NCI-H146 (cell line): ENCODE data around the gene RPN2.
A peak's percentile ranks its signal among the peaks of the same experiment; 100 is the strongest.

Experiments used
- DNase-seq: peaks from one replicate; lab custom pipeline; 2025; lab: John Stamatoyannopoulos, UW

The RPN2 gene

DNA sequence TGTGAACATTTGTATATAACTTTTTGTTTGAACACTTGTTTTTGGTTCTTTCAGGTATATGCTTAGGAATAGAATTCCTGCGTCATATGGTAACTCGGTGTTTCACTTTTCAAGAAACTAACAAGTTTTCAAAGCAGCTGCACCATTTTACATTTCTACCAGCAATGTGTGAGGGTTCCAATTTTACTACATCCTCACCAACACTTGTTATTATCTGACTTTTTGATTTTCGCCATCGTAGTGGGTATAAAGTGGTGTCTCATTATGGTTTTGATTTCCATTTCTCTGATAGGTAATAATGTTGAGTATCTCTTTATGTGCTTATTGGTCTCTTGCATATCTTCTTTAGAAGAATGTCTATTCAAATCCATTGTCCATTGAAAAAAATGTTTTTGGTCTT, 39.8 kb downstream of the RPN2 start:
- no peak for DNase-seq

DNA sequence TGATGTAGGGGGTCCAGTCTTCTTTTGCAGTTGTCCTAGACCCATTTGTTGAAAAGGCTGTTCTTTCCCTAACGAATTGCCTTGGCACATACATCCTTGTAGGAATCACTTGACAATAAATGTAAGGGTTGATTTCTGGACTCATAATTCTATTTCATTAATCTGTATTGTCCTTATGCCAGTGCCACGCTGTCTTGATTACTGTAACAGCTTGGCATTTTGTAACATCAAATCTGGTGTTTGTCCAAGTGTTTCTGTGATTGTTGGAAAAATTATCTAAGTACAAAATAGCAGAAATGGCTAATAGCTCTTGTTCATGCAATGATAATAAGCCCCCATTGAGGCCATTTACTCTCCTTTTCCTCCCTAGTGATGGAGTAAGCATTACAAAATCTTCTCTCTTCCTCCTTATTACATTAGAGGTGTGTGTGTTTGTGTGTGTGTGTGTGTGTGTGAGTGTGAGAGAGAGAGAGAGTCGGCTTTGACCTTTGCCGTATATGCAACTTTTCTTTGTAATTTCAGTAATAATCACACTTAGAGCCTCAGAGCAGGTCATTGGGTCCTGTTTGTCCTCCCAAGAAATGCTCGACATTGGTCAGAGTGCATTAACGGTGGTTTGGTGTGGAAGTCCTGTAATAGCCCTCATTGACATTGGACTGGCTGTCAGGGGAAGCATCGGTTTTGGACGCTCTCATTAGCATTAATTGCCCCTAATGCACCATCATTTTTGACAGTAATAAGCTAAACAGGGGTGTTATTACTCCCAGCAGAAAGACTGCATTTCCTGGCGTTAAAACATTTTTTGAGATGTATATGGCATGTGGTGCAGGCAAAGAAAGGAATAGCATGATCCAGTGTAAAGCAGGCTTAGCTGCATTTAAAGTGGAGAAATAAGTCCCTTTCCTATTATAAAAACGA, 40.9 kb downstream of the RPN2 start:
- DNase-seq, result peak; percentile 22

DNA sequence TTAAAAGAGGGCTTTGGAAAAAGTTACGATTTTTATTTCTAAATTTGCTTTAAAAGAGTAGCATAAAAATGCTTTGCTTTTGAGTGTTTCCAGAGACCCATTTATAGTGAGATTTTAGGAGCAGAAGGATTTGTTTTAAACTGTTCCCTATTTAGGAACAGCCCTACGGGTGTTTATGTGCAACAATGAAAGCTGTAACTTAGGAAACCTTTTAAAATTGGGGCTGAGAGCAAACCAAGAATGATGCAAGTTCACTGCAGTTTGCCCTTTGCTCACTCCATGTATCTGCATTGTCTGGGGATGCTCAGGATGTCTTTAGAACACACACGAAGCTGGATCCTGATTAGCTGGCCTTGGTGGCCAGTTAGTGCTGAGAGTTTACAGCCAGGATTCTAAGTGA, 41.6 kb downstream of the RPN2 start:
- DNase-seq, result no peak

DNA sequence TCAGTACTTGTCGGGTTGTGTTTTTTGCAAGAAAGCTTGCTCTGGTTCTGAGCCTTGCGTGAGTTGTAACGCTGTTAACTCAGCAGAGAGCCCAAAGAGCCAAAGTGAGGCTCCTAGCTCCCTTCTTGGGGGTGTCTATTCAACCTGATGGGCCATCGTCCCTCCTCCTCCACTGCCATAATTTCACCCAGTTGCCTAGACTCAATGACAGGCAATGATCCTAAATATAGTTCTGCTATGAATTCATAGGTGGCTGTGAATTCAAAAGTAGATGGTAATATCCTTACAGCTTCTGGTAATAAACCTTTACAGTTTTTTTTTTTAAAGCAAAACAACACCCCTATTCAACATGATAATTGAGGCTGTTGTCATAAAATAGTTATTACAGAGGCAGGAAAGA, 43.0 kb downstream of the RPN2 start:
- DNase-seq, result no peak

DNA sequence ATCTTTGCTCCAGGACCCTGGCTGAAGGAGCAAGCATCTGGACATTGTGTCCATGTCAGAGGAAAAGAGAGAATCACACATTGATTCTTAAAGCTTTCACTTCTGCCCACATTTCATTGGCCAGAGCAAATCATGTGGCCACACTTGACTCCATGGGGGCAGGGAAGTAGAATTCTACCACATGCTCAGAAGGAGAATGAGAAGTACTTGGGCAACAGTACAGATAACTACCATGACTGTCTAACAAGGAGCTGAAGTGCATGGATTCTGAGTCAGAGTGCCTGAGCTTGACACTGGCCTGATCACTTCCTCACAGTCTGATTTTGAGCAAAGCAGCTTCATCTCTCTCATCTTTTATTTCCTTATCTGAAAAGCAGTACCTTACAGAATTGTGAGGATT, 43.9 kb downstream of the RPN2 start:
- no peak for DNase-seq

DNA sequence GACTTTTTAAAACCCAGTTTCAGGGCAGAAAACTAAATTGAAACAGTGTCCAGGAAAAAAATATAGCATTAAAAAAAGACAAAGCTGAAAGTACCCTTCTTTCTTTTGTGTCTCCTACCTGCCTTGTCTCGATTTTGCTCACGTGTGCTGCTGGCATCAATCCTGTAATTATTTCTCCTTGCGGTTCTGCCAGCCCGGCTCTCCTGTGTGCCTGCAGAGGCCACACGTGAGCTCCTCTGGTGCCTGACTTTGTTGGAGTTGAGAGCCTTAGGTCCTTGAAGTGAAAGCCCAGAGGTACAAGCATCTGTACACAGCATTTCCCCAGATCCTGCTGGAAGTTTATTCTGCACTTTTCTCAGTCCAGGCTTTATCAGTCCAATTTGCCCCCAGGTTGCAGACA, 46.0 kb downstream of the RPN2 start:
- DNase-seq, result no peak

DNA sequence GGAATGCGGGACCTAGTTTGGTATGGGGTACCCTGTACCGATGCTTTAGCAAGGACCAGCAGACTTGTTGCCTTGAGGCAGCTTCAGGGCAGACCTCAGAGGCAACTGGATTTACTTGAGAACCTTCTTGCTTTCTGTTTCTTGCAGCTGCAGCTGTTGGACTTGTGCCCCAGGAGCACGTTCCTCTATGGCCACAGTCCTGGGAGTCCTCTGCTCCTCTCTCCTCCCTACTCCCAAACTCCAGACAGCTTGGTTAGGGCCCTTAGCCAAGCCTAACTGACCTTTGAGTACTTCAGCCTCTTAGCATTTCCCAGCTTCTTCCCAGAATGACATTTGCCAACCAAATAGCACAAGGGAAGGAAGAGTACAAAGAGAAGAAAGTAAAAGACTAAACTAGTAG, 47.8 kb downstream of the RPN2 start:
- no peak for DNase-seq

DNA sequence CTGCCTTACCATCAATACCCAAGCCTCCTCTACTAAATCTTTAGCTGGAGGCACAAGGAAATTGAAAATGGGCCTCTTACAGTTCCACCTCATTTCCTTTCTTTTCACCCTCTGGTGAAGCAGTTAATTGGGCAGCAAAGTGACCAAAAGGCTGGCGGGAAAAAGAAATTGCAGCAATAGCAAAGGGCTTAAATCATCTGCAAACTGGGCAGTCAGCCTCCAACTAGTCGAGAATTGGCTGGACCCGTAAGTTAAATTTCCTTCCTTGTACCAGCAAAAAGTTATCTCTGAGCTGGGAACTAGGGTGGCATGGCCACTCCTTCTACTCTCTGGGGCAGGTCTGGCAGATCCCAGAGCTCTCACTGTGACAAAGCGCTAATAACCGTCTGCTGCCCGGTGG, 49.0 kb downstream of the RPN2 start:
- DNase-seq, result no peak

DNA sequence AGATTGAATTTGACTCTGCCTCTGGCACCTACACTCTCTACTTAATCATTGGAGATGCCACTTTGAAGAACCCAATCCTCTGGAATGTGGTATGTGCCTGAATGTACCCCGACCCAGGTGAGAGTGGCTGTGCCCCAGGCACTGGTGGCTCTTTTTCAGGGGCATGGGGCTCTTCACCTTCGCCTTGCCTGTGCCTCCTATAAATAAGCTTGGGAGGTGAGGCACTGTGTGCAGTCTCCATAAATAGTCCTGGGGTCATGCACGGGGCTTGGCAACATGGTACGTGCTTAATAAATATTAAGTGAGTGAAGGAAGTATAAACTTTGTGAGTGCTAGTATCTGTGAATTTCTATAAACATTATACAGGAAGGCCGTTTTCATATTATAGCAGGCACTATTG, 49.5 kb downstream of the RPN2 start:
- no peak for DNase-seq

DNA sequence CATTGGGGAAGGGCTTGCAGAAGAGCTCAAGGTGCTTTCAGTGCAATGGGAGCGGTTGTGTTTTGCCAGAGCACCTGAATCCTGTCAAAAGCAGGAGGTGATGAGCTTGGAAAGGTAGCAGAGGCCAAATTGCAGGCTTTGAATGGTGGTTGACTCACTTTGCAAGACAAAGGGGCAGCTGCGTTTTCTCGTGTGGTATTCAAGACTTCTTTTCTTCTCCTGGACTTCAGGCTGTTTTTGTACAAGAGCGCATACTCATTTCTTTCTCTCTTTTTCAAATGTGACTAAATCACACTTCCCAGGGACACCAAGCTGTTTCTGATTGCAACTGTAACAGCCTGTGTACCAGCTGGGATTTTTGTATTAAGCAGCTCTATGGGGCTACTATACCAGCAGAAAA, 50.2 kb downstream of the RPN2 start:
- DNase-seq, result peak; percentile 80

DNA sequence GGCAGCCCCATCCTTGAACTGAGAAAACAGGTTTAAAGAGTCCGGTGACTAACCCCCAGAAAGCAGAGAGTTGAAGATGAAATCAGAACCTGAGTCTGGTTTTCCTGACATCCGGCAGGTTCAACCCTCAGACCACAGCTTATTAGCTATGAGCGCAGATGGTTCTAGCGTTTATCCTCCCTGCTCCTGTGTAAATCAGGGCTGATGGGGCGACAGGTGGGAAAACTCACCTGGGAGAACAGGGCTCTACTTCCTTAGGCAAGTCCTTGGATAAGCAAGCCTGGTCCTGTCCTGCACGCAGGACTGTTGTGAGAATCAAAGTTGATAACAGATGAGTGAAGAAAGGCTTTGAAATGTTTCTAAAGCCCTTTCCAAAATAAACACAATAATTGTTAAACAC, 51.1 kb downstream of the RPN2 start:
- DNase-seq, result no peak

DNA sequence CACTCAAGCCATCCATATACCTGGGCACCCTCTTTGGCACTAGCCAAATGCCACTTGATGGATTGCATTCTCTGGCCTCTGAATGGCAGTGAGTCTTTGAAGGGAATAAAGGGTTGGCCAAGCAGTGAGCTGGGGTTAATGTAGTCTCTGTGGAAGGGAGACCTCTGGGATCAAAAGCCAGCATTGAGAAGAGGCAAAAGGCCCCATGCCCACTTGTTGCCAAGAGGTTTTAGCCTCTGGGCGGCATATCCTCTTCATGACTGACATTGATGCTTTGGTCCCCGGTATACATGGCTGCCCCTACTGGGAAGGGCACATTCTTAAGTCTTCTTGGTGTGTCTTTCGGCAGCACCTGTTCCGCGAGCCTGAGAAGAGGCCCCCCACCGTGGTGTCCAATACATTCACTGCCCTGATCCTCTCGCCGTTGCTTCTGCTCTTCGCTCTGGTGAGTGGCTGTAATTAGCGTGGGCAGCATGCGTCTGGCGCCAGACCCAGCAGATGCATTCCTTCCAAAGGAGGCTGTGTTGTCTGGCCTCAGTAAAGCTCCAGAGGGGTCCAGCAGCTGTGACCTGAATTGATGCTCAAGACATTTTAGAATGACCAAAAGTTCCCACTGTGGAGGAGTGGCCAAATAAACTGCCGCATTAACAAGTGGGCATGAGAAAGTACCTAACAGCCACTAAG, 53.0 kb downstream of the RPN2 start:
- DNase-seq, result peak; percentile 87

DNA sequence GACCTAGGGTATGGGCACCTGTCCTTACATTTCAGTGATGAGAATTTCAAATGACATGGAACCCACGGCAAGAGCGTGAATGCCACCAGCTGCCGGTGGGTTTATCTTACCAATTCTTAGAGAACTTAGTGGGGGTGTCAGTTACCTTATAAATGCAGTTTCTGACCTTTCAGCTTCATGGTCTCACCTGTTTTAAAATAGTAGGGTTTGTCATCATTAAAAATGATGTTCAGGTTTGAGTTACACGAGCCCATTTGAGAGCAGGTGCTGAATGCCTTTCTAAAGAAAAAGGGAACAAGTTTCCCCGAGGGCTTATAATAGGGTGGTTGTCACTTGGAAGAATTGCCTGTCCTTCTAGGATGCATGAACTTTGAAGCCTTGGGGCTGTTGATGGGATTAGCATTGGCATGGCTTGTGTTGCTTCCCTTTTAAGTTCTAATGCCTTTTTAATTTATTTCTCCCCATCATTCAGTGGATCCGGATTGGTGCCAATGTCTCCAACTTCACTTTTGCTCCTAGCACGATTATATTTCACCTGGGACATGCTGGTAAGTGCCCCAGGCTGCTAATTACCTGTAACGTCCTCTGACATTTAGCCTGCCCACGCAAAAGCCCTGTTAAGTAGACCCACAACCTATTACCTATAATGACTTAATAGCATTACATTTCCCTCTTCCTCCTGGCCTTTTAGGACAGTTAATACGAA, 54.6 kb downstream of the RPN2 start:
- peak; percentile 98 for DNase-seq

DNA sequence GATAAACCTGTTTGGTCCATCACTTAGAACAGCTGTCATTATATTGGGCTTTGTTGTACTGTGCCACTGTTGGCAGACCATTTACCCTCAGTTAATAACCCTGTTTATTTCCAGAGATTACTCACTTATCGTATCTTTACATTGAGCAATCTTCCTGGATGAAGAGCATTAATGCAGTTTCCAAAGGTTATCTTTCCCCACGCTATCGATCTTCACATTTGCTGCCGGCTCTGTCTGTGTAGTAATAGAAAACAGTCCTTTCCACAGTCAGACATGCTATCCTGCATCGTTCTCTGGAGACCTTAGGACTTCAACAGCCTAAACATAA, 55.1 kb downstream of the RPN2 start:
- DNase-seq, result no peak

DNA sequence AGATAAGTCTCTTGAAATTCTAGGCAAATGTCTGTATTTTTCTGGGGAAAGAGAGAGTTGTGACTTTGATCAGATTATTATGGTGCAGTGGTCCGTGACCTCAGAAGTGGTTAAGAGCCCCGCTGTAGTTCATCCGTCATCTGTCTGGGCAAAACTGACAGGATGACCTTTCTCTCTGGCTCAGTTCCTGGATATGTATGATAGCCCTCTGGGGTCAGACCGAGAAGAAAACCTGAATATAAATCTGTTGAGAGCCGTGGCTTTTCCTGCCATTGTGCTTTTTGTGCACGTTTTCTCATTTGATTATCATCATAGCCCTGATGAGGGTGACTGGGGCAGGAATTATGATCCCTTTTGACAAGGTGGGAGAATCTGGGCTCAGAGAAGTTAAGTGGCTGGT, 55.9 kb downstream of the RPN2 start:
- peak; percentile 37 for DNase-seq

DNA sequence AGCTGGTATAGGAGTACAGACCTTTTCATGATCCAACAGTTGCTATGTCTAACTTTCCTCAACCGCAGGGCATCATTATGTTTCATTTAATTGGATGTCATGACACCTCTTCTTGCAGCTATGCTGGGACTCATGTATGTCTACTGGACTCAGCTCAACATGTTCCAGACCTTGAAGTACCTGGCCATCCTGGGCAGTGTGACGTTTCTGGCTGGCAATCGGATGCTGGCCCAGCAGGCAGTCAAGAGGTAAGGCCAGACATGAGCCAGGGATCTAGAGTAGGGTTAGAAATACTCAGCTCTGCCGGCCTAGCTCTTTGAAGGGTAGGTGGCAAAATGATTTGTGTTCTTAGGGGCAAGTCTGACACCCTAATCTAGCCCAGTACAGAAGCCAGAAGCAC, 57.3 kb downstream of the RPN2 start:
- no peak for DNase-seq

DNA sequence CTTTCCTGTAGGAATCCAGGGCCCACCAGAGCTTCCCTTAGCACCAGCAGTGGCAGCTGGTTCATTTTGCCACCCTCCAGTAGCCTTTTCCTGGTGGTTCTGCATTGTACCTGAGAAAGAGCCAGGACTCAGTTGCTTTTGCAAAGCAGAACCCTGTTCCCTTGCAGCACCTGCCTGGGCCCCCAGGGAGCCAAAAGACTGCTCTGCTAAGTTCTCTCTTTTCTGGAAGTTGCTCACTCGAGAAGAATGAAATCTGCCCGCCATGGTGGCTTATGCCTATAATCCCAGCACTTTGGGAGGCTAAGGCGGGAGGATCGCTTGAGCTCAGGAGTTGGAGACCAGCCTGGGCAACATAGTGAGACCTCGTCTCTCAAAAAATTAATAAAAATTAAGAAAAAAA, 58.5 kb downstream of the RPN2 start:
- DNase-seq, result no peak

DNA sequence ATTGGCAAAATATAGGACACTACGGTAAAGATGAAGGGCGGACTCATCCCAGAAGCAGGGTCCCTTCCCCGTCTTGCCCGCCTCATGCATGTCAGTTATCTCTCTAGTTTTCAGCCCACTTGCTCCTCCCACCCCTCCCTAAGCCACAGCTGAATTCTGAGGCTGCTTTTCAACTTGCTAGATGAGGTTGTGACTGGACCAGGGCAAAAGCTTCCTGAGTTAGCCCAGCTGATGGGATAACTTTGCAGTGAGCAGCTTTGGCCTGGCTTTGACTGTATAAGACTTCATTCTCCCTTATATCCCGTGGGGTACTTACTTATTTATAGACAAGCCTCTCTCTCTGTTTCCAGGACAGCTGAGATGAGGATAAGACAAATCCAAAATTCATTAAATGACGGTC, 59.3 kb downstream of the RPN2 start:
- DNase-seq, result no peak

DNA sequence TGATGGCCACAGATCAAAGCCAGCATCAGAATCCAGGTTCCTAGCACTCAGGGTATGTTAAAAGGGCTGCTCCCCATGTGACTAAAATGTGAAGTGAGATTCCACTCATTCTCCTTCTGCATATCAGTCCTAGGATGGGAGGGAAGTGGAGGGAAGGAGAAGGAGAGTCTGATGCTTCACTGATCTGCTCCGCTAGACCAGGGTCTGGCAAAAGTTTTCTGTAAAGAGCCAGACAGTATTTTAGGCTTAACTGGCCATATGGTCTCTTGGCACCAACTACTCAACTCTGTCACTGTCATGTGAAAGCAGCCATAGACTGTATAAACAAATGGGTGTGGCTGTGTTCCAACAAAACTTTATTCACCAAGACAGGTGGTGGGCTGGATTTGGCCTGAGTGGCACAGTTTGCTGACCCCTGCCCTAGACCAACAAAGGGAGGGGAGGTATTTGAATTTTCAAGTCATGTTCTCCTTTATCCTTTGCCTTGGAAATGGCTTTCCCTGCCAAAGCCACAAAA, 59.9 kb downstream of the RPN2 start:
- DNase-seq, result peak; percentile 20

DNA sequence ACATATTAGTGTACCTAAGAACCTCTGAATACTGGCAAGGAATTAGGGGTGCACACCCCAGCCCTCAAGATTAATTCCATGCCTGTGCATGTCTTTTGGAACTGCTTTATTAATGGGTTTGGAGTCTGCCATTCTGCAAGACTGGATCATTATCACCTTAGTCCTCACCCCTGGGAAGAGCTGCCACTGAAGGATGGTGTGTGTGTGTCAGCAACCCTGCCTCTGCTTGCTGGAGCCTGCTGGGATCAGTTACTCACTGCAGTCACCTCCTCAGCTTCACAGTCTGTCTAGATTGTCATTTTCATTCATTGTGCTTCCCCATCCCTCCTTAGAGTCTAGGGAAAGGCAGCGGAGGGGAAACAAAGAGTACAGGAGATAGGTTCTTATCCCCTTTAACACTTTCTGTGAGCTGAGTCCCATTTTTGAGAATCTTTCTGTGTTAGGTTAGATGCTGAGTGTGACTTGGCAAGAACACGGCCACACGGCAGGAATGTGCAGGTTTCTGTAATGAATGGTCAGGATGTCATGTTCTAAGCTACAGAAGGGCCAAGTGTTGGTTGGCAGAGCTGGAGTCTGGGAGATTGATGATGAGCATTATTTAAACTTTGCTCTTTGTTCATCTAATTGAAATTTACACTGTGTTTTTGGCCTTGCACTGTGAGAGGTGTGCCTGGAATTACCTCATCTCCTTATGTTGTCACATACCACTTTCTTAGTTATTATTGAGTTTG, 61.4 kb downstream of the RPN2 start:
- DNase-seq, result no peak

DNA sequence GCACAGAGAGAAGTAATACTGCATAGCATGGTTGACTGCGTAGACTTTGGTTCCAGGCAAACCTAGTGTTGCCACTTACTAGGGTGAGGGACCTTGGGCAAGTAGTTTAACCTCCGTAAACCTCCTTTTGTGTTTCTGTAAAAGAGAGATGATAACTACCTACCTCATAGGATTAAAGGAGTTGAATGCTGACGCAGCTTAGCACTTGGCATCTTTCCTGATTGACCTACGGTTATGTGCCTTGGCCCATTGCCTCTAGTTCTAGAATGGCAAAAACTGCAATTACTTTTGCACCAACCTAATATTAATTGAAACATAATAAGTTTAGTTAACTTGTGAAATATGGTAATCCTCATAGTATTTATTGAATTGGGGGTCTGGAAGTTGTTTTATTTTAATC, 63.4 kb downstream of the RPN2 start:
- no peak for DNase-seq
